SU-DHL-6 (cell line): Measurements from ENCODE around the gene NEB.

Experiments used
- CTCF ChIP-seq: fragments of 200-600 bp; sonication (generic); IDR thresholded peaks from one replicate; pipeline ENCODE4 v1.5.1; 2017; ENCODE audit warnings: antibody characterized with exemption, mild to moderate bottlenecking, low read length, moderate library complexity; ENCODE audit not compliant: insufficient read depth, poor library complexity, severe bottlenecking
- EZH2phosphoT487 ChIP-seq: fragments of 200-600 bp; sonication (generic), shearing (Covaris generic); conservative IDR thresholded peaks from 2 replicates; pipeline ENCODE4 v1.6.1; 2018; ENCODE audit warnings: mild to moderate bottlenecking, antibody characterized with exemption, low read length, moderate library complexity, mixed read lengths

GRCh38 chr2:151644580-151644979 is 89.7 kb downstream of the NEB start:
- TF ChIP-seq CTCF: no peak
- TF ChIP-seq EZH2phosphoT487: no peak
